ENCODE measurements around the gene RNF14. TPM values are rescaled to one million over a fixed set of nuclear protein-coding genes. Genes with fewer than 3 reads are reported as not detected.

The RNF14 gene
- total RNA-seq, 1 experiment from 2014 or later = 20.5 TPM

GRCh38 chr5:142012792-142013388, 44.0 kb downstream of the RNF14 start, which contains the start of gene GNPDA1 (continued):
- TF ChIP-seq JAZF1 (CRISPR knock-in tag; IDR thresholded peaks at IDR 0.05) (no peak), CTCF (IDR thresholded peaks at IDR 0.05) (no peak), ZNF512 (CRISPR knock-in tag; IDR thresholded peaks at IDR 0.05; ENCODE audit: borderline replicate concordance) (no peak), NR3C1 (CRISPR knock-in tag; conservative IDR thresholded peaks at IDR 0.05; ENCODE audit: low read depth) (no peak), GTF2I (CRISPR knock-in tag; conservative IDR thresholded peaks at IDR 0.05) (no peak), KAT7 (CRISPR knock-in tag; IDR thresholded peaks at IDR 0.05; ENCODE audit: borderline replicate concordance) (0 out of 2 replicates have a peak, but pooled peaks have one; percentile 73), FOXP1 (CRISPR knock-in tag; IDR thresholded peaks at IDR 0.05; ENCODE audit: borderline replicate concordance) (peak; percentile 51; the same call in 1 of the 2 replicates), USF1 (CRISPR knock-in tag; IDR thresholded peaks at IDR 0.05) (peak; percentile 80), ZNF263 (CRISPR knock-in tag; IDR thresholded peaks at IDR 0.05; ENCODE audit: low read depth) (no peak), ZNF532 (CRISPR knock-in tag; IDR thresholded peaks at IDR 0.05; ENCODE audit: borderline replicate concordance) (0 out of 2 replicates have a peak, but pooled peaks have one; percentile 51), ZNF423 (CRISPR knock-in tag; IDR thresholded peaks at IDR 0.05) (peak; percentile 92)

GRCh38 chr5:142013734-142014521, 45.0 kb downstream of the RNF14 start:
- Mint-ChIP-seq H3K9me3 (0 out of 2 replicates have a peak, but pooled peaks cover 4% of the 10 kb centered on the region), H3K36me3 (peaks cover 7% of the 10 kb centered on the region), H3K27ac (no peak overlapping the region), H3K4me1 (peaks cover 9% of the 10 kb centered on the region), H3K27me3 (ENCODE audit: low read depth) (peaks cover 2% of the 10 kb centered on the region; the same call in 1 of the 2 replicates), H3K4me3 (peak overlapping the region; percentile 80)
- ATAC-seq (no peak), DNase-seq (ENCODE audit: low spot score) (no peak)
- CTCF ChIA-PET = interaction anchor here (1.2 to 4.6 kb wide), 10 partner anchors 11 to 322 kb away, joined by 3 to 63 read pairs (median 12); partner anchors contain the start of gene RNF14
- POLR2A ChIA-PET = interaction anchor here (0.8 to 1.0 kb wide), 2 partner anchors 13 to 130 kb away, joined by 3 to 4 read pairs; no protein-coding TSS in a partner anchor
- TF ChIP-seq PREB (CRISPR knock-in tag; IDR thresholded peaks at IDR 0.05; ENCODE audit: borderline replicate concordance) (no peak), RORB (CRISPR knock-in tag; IDR thresholded peaks at IDR 0.05) (no peak), ZMAT4 (CRISPR knock-in tag; IDR thresholded peaks at IDR 0.05) (no peak), CREM (CRISPR knock-in tag; IDR thresholded peaks at IDR 0.05) (no peak), ELF4 (CRISPR knock-in tag; IDR thresholded peaks at IDR 0.05; ENCODE audit: low read depth) (no peak), GABPB1 (CRISPR knock-in tag; IDR thresholded peaks at IDR 0.05) (no peak), SMAD3 (CRISPR knock-in tag; IDR thresholded peaks at IDR 0.05; ENCODE audit: borderline replicate concordance) (no peak), ZNF671 (CRISPR knock-in tag; IDR thresholded peaks at IDR 0.05) (no peak), ESRRA (CRISPR knock-in tag; IDR thresholded peaks at IDR 0.05; ENCODE audit: borderline replicate concordance) (no peak), FOXJ3 (CRISPR knock-in tag; IDR thresholded peaks at IDR 0.05; ENCODE audit: borderline replicate concordance) (no peak), MAX (CRISPR knock-in tag; IDR thresholded peaks at IDR 0.05) (no peak), JAZF1 (CRISPR knock-in tag; IDR thresholded peaks at IDR 0.05) (no peak), NR3C1 (CRISPR knock-in tag; conservative IDR thresholded peaks at IDR 0.05; ENCODE audit: low read depth) (no peak), ETV6 (CRISPR knock-in tag; IDR thresholded peaks at IDR 0.05) (no peak), NR1H2 (CRISPR knock-in tag; IDR thresholded peaks at IDR 0.05) (no peak), NFATC4 (CRISPR knock-in tag; IDR thresholded peaks at IDR 0.05) (no peak)
